Activated T-cell treated with anti-CD3 and anti-CD28 coated beads, Interleukin-2, amount 50 U/mL, for 24 hours (primary cell): ENCODE results near the gene STRA6.

Experiments used
- DNase-seq: peaks from one replicate; pipeline ENCODE4 v3.0.0-alpha.2; 2020
- H3K27ac Mint-ChIP-seq: 2 replicates; pipeline ENCODE4 v1.8.0; 2020; ENCODE audit warnings: mild to moderate bottlenecking, mixed read lengths
- H3K27me3 Mint-ChIP-seq: 2 replicates; pipeline ENCODE4 v1.8.0; 2020; ENCODE audit warnings: mixed read lengths
- H3K36me3 Mint-ChIP-seq: 2 replicates; pipeline ENCODE4 v1.8.0; 2020; ENCODE audit warnings: low read depth, mixed read lengths
- H3K4me1 Mint-ChIP-seq: 2 replicates; pipeline ENCODE4 v1.8.0; 2020; ENCODE audit warnings: low read depth, mixed read lengths
- H3K4me3 Mint-ChIP-seq: 2 replicates; pipeline ENCODE4 v1.8.0; 2020; ENCODE audit warnings: mild to moderate bottlenecking, moderate library complexity, mixed read lengths
- H3K9me3 Mint-ChIP-seq: 2 replicates; pipeline ENCODE4 v1.8.0; 2020; ENCODE audit warnings: mixed read lengths

STRA6 gene

DNA sequence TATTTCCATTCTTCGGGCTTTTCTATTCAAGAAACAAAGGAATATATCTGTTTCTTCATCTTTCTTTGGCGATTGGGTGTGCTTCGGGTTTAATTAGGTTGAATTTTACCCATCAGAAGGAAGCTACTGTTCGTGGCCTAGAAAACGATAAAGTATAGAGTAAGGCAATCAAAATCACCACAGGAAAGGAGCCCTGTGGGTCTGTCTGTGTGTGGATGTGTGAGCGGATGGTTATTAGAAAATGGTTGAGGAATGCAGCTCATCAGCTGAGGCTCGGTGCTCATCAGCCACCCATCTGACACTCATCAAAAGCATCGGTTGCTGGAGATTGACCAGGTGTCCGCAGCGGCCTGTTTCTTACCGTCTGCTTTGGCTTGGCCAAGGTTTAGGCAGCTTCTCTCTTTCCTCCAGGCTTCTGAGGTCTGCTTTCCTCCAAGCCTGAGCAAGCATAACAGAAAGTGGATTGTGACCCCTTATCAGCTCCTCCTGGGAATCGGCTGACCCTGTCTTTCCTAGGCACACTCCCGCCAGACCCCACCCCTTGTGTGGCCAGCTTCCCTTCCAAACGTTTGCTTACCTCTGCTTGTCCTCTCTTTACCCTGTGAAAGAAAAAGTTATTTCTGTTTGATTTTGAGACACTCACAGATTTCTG, 46.7 kb downstream of the STRA6 start:
- no peaks in the 10 kb centered on the region for H3K36me3 Mint-ChIP-seq
- DNase-seq, result no peak
- H3K4me1 Mint-ChIP-seq, result peaks cover 28% of the 10 kb centered on the region
- H3K4me3 Mint-ChIP-seq, result no peak overlapping the region
- H3K27me3 Mint-ChIP-seq, result peaks cover 23% of the 10 kb centered on the region
- H3K27ac Mint-ChIP-seq, result no peak overlapping the region
- no peaks in the 10 kb centered on the region for H3K9me3 Mint-ChIP-seq

DNA sequence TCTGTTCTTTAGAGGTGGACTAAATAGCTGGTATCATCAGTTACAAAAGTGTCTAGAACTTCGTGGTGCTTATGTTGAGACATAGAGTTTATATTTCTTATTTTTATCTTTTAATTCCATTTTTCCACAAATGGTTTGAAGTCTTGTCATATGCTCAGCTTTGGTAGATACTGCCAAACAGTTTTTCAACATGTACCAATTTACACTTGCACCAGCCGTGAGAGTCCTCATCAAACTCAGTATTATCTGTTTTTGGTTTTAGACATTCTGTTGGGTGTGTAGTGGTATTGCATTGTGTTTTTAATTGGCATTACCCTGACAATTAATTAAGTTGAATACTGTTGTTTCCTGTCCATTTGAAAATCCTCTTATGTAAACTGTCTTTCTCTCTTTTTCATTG, 55.5 kb downstream of the STRA6 start:
- Mint-ChIP-seq H3K27me3 (peaks cover 47% of the 10 kb centered on the region), H3K4me1 (no peaks in the 10 kb centered on the region), H3K36me3 (no peaks in the 10 kb centered on the region), H3K9me3 (no peaks in the 10 kb centered on the region), H3K27ac (no peak overlapping the region), H3K4me3 (no peak overlapping the region)
- DNase-seq, result no peak

DNA sequence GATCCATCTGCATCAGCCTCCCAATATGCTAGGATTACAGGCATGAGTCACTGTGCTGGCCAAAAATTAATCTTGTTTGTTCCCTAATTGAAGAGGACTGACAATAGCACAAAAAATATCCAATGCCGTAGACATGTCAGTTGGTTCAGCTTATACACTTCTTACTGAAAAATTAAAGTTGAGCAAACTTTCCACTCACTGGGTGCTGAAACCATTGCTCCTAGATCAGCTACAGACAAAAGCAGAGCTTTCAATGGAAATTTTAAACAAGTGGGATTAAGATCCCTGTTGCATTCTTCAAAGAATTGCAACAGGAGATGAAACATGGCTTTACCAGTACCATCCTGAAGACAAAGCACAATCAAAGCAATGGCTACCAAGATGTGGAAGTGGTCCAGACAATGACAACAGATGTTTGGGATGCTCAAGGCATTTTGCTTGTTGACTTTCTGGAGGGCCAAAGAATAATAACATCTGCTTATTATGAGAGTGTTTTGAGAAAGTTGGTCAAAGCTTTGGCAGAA, 56.2 kb downstream of the STRA6 start:
- Mint-ChIP-seq H3K27ac (no peak overlapping the region), H3K9me3 (no peaks in the 10 kb centered on the region), H3K4me3 (no peak overlapping the region), H3K27me3 (peaks cover 46% of the 10 kb centered on the region), H3K4me1 (no peaks in the 10 kb centered on the region), H3K36me3 (no peaks in the 10 kb centered on the region)
- no peak for DNase-seq

DNA sequence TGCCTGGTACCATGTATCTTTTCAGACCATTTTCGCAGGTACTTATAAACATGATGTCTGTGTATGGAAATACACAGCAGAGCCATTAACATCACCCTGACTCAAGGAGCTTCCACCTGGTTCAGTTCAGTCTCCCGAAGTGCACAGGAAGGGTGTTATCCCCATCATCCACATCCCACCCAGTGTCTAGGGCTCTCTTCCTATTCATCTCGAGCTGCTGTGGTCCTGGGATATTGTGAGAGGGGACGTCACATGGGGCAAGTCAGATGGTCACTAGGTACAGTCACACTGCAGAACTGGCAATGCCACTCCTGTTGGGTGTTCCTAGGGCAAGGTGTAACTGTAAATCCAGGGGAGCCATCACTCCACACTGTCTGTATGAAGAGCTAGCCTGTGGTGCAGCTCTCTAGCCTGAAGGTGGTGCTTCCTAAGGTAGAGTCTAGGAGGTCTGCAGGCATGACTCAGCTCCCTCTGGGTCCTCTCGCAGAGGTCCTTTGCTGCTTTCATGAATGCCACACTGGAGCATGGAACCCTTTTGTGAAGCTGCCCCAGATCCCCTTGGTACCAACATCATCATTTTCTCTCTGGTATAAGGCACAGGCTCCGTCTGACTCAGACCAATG, 58.3 kb downstream of the STRA6 start:
- Mint-ChIP-seq H3K9me3 (no peaks in the 10 kb centered on the region), H3K4me1 (no peaks in the 10 kb centered on the region), H3K27me3 (peaks cover 64% of the 10 kb centered on the region), H3K4me3 (no peak overlapping the region), H3K36me3 (no peaks in the 10 kb centered on the region), H3K27ac (no peak overlapping the region)
- DNase-seq, result no peak

DNA sequence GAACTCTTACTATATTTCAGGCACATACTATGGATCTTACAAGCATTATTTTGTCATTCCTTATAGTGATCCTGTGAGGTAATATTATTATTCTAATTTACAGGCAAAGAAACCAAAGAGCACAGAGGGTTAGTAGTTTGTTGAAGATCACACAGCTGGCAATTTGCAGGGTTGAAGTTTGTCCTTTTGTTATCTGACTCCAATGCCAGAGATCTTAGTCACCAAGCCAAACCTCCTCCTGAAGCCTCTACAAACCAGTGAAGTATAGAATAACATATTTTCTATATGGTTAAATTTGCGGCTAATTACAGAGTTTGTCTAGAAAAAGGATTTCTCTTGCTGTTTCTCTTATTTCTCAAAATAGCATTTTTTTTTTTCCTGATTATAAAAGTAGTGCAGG, 61.0 kb downstream of the STRA6 start:
- no peaks in the 10 kb centered on the region for H3K36me3 Mint-ChIP-seq
- no peak overlapping the region for H3K4me3 Mint-ChIP-seq
- H3K4me1 Mint-ChIP-seq, result peaks cover 5% of the 10 kb centered on the region
- H3K27ac Mint-ChIP-seq, result no peak overlapping the region
- no peak for DNase-seq
- no peaks in the 10 kb centered on the region for H3K9me3 Mint-ChIP-seq
- peaks cover 73% of the 10 kb centered on the region for H3K27me3 Mint-ChIP-seq

DNA sequence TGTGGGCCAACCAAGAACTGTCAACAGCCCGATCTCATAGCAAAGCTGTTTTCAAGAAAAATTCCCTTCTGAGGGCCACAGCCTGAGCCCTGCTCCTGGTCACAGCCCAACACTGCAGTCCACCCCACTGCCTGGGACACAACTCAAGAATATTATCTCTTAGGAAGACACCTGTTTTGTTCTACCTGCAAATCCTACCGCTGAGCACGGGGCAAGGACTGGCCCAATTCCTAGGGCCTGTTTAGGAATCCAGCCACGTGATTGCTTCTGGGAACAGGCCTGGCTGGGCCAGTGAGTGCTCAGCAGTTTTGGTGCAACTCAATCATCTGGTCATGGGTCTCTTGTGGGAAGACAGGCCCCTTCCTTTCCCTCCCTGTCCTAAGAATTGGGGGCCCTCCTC, 63.9 kb downstream of the STRA6 start:
- peaks cover 77% of the 10 kb centered on the region for H3K27me3 Mint-ChIP-seq
- H3K9me3 Mint-ChIP-seq, result no peaks in the 10 kb centered on the region

DNA sequence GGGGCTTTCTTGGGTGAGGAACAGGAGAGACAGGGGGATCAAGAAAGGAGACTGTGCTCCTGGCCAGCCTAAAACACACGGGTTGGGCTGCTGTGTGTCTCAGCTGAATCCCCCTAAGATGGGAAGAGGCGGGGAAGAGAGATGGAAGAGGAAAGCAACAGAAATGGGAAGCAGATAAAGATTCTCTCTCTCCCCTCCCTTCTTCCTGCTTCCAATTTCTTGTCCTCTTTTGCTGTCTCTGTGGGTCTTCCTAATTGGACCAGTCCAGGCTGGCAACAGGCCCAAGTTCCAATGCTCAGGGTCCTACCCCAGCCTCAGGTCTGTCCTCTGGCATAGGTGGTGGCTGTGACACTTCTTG, 65.1 kb downstream of the STRA6 start:
- H3K4me3 Mint-ChIP-seq, result no peak overlapping the region
- peaks cover 86% of the 10 kb centered on the region for H3K27me3 Mint-ChIP-seq
- H3K4me1 Mint-ChIP-seq, result peaks cover 30% of the 10 kb centered on the region
- H3K36me3 Mint-ChIP-seq, result no peaks in the 10 kb centered on the region
- DNase-seq, result no peak
- H3K9me3 Mint-ChIP-seq, result no peaks in the 10 kb centered on the region
- no peak overlapping the region for H3K27ac Mint-ChIP-seq

More for the DNA sequence above, 63.9 kb downstream of the STRA6 start:
- DNase-seq, result no peak
- Mint-ChIP-seq H3K36me3 (no peaks in the 10 kb centered on the region), H3K27ac (no peak overlapping the region), H3K4me3 (no peak overlapping the region), H3K4me1 (peaks cover 24% of the 10 kb centered on the region)

DNA sequence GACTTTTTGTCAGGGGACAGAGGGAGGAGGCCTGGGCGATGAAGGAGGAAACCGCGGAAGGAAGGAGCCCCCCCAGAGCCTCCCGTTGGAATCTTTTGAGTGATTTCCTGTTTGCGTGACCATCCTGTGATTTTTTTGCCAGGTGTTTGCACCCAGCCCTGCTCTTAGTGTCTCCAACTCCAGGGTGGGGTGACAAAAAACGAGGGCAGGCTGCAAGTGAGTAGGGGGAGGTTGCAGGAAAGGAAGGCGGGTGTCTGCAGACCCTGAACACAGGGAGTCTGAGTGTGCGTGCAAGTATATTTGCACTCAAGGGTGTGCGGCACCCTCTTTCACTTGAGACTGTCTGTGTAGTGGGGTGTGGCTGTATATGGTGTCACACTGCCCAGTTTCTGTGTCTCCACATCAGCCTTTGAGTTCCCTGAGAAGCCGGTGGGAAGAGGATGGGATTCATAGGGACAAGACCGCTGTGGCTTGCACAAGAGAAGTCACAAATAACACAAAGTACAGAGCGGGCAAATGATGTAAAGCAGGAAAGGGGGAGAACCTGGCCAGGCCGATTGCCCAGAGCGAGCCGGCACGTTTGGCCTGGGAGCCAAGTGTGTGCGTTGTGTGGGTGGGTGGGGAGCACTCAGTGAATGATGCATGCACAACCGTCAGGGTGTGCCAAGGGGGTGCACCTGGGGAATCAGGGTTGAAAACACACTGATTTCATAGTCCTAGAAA, 65.6 kb downstream of the STRA6 start:
- H3K27ac Mint-ChIP-seq, result no peak overlapping the region
- DNase-seq, result no peak
- H3K9me3 Mint-ChIP-seq, result no peaks in the 10 kb centered on the region
- peak overlapping the region; percentile 63 for H3K4me3 Mint-ChIP-seq
- no peaks in the 10 kb centered on the region for H3K36me3 Mint-ChIP-seq
- H3K4me1 Mint-ChIP-seq, result peaks cover 33% of the 10 kb centered on the region
- peaks cover 89% of the 10 kb centered on the region for H3K27me3 Mint-ChIP-seq

DNA sequence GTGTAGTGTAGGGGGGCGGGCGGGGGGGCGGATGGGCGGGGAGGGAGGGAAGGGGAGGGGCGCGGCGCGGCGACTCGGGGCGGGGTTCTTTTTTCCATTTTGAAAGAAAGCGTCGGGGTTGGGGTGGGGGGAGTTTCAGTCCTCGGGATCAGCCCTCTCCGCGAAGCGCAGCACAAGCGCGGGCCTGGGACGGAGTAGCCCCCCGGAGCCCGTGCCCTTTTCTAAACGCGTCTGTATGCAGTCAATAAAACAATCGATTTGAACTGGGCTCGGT, 66.1 kb downstream of the STRA6 start:
- H3K9me3 Mint-ChIP-seq, result no peaks in the 10 kb centered on the region
- no peak for DNase-seq
- peak overlapping the region; percentile 63 for H3K4me3 Mint-ChIP-seq
- H3K27ac Mint-ChIP-seq, result no peak overlapping the region
- H3K27me3 Mint-ChIP-seq, result peaks cover 89% of the 10 kb centered on the region
- H3K4me1 Mint-ChIP-seq, result peaks cover 33% of the 10 kb centered on the region
- no peaks in the 10 kb centered on the region for H3K36me3 Mint-ChIP-seq

DNA sequence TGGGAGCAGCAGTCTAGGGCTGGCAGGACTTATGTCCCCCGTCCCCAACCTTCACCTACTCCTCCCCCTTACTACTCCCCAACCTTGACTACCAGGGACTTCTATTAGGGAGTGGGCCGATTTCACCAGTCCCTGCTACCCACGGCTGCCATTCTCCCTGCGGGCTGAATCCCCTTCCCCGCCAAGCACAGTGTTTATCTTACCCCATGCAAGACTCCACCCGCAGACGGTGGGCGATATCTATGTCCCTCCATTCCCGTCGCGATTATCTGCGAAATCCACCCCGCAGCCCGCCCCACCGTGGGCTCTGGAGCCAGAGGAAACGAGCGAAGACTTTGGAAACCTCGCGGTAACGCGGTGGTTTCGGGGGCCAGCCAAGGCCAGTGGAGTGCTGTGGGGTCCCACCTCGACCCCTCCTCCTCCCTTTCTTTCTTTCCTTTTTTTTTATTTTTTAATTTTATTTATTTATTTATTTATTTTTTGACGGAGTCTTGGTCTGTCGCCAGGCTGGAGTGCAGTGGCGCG, 67.5 kb downstream of the STRA6 start:
- H3K4me3 Mint-ChIP-seq, result peak overlapping the region; percentile 12
- no peak for DNase-seq
- no peaks in the 10 kb centered on the region for H3K9me3 Mint-ChIP-seq
- H3K36me3 Mint-ChIP-seq, result no peaks in the 10 kb centered on the region
- peaks cover 39% of the 10 kb centered on the region for H3K4me1 Mint-ChIP-seq
- H3K27ac Mint-ChIP-seq, result peak overlapping the region; percentile 63
- peaks cover 92% of the 10 kb centered on the region for H3K27me3 Mint-ChIP-seq

DNA sequence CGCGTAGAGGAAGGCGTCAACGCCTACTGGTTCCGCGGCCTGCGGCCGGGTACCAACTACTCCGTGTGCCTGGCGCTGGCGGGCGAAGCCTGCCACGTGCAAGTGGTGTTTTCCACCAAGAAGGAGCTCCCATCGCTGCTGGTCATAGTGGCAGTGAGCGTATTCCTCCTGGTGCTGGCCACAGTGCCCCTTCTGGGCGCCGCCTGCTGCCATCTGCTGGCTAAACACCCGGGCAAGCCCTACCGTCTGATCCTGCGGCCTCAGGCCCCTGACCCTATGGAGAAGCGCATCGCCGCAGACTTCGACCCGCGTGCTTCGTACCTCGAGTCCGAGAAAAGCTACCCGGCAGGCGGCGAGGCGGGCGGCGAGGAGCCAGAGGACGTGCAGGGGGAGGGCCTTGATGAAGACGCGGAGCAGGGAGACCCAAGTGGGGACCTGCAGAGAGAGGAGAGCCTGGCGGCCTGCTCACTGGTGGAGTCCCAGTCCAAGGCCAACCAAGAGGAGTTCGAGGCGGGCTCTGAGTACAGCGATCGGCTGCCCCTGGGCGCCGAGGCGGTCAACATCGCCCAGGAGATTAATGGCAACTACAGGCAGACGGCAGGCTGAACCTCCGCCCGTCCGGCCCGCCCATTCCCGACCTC, 68.1 kb downstream of the STRA6 start:
- H3K27ac Mint-ChIP-seq, result peak overlapping the region; percentile 63
- H3K27me3 Mint-ChIP-seq, result peaks cover 93% of the 10 kb centered on the region
- H3K36me3 Mint-ChIP-seq, result no peaks in the 10 kb centered on the region
- no peak overlapping the region for H3K4me3 Mint-ChIP-seq
- H3K9me3 Mint-ChIP-seq, result no peaks in the 10 kb centered on the region
- peaks cover 44% of the 10 kb centered on the region for H3K4me1 Mint-ChIP-seq
- DNase-seq, result peak; percentile 59

DNA sequence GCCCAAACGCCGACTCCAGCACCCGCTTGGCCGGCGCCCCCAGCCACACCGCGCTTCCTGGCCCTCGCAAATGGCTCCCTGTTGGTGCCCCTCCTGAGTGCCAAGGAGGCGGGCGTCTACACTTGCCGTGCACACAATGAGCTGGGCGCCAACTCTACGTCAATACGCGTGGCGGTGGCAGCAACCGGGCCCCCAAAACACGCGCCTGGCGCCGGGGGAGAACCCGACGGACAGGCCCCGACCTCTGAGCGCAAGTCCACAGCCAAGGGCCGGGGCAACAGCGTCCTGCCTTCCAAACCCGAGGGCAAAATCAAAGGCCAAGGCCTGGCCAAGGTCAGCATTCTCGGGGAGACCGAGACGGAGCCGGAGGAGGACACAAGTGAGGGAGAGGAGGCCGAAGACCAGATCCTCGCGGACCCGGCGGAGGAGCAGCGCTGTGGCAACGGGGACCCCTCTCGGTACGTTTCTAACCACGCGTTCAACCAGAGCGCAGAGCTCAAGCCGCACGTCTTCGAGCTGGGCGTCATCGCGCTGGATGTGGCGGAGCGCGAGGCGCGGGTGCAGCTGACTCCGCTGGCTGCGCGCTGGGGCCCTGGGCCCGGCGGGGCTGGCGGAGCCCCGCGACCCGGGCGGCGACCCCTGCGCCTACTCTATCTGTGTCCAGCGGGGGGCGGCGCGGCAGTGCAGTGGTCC, 68.7 kb downstream of the STRA6 start:
- peaks cover 50% of the 10 kb centered on the region for H3K4me1 Mint-ChIP-seq
- no peak overlapping the region for H3K4me3 Mint-ChIP-seq
- peak; percentile 42 for DNase-seq
- H3K9me3 Mint-ChIP-seq, result no peaks in the 10 kb centered on the region
- no peaks in the 10 kb centered on the region for H3K36me3 Mint-ChIP-seq
- H3K27me3 Mint-ChIP-seq, result peaks cover 94% of the 10 kb centered on the region
- no peak overlapping the region for H3K27ac Mint-ChIP-seq

DNA sequence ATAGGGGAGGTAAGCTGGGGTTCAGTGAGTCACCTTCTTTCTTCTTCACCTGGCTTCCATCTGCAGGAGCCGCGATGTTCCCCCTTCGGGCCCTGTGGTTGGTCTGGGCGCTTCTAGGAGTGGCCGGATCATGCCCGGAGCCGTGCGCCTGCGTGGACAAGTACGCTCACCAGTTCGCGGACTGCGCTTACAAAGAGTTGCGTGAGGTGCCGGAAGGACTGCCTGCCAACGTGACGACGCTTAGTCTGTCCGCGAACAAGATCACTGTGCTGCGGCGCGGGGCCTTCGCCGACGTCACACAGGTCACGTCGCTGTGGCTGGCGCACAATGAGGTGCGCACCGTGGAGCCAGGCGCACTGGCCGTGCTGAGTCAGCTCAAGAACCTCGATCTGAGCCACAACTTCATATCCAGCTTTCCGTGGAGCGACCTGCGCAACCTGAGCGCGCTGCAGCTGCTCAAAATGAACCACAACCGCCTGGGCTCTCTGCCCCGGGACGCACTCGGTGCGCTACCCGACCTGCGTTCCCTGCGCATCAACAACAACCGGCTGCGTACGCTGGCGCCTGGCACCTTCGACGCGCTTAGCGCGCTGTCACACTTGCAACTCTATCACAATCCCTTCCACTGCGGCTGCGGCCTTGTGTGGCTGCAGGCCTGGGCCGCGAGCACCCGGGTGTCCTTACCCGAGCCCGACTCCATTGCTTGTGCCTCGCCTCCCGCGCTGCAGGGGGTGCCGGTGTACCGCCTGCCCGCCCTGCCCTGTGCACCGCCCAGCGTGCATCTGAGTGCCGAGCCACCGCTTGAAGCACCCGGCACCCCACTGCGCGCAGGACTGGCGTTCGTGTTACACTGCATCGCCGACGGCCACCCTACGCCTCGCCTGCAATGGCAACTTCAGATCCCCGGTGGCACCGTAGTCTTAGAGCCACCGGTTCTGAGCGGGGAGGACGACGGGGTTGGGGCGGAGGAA, 69.6 kb downstream of the STRA6 start:
- peak overlapping the region; percentile 10 for H3K4me3 Mint-ChIP-seq
- no peaks in the 10 kb centered on the region for H3K36me3 Mint-ChIP-seq
- no peaks in the 10 kb centered on the region for H3K9me3 Mint-ChIP-seq
- peaks cover 93% of the 10 kb centered on the region for H3K27me3 Mint-ChIP-seq
- H3K4me1 Mint-ChIP-seq, result peaks cover 55% of the 10 kb centered on the region
- peak overlapping the region; percentile 76 for H3K27ac Mint-ChIP-seq
- DNase-seq, result peak; percentile 51
